A549 (cell line): ENCODE measurements around the gene MAML1. TPM values are rescaled to one million over a fixed set of nuclear protein-coding genes. Genes with fewer than 3 reads are reported as not detected.

Source experiments
- ATAC-seq, 2 experiments: fragments of 200-7000 bp in 1 of 2; fragments of >200 bp in 1 of 2; cut with Nextera tagmentation in 1 of 2; cut with Tn5 transposase in 1 of 2; 3 replicates each; pipeline versions ENCODE4 v1.8.0 to v1.9.1; 2018 to 2020; ENCODE audit warnings: mild to moderate bottlenecking in 1 of 2, moderate library complexity in 1 of 2
- CTCF ChIA-PET: fragments of 300-600 bp; sonication (Branson Sonifier 250); formaldehyde crosslinking; extraction: SDS; loops from one replicate; lab custom pipeline; 2021; ENCODE audit warnings: antibody characterized with exemption, inconsistent platforms; lab: Yijun Ruan, JAX
- POLR2A ChIA-PET: fragments of 350-600 bp; formaldehyde crosslinking; extraction: SDS; loops from one replicate; lab custom pipeline; 2021; ENCODE audit warnings: antibody characterized with exemption, inconsistent platforms; lab: Yijun Ruan, JAX
- DNase-seq, 2 experiments: peaks; one replicate each; pipeline versions ENCODE4 v3.0.0 to v3.0.0-alpha.2; 2011 to 2016; ENCODE audit warnings: low read depth in 1 of 2, low spot score in 1 of 2
- FAIRE-seq: peaks from 2 replicates; lab custom pipeline; 2011; peaks lifted over from hg19 to GRCh38; lab: Jason Lieb, UNC
- H3K27ac ChIP-seq, 2 experiments: fragments of >200 bp; sonication (Bioruptor Twin); formaldehyde crosslinking; 3 replicates each; pipeline ENCODE4 v1.5.1; 2016 to 2017
- H3K4me1 ChIP-seq: fragments of >200 bp; sonication (Bioruptor Twin); formaldehyde crosslinking; 3 replicates; pipeline ENCODE4 v1.6.1; 2016
- H3K4me2 ChIP-seq: fragments of >200 bp; sonication (Bioruptor Twin); formaldehyde crosslinking; 3 replicates; pipeline ENCODE4 v1.6.1; 2016
- H3K4me3 ChIP-seq: fragments of >200 bp; sonication (Bioruptor Twin); formaldehyde crosslinking; 3 replicates; pipeline ENCODE4 v1.5.1; 2016
- H3K9me3 ChIP-seq: fragments of >200 bp; sonication (Bioruptor Twin); formaldehyde crosslinking; 3 replicates; pipeline ENCODE4 v1.6.1; 2016
- ATOH8 ChIP-seq: fragments of 250-450 bp; sonication (Bioruptor Pico); IDR thresholded peaks from 2 replicates; pipeline ENCODE4 v1.5.0; 2020; ENCODE audit warnings: low read depth, mild to moderate bottlenecking, moderate library complexity
- BCL3 ChIP-seq: fragments of >200 bp; sonication (Bioruptor Twin); formaldehyde crosslinking; IDR thresholded peaks from 3 replicates; pipeline ENCODE4 v1.6.1; 2016
- CHD2 ChIP-seq: fragments of 150-350 bp; IDR thresholded peaks from 2 replicates; pipeline ENCODE4 v1.6.1; 2014; ENCODE audit warnings: low read length; ENCODE audit not compliant: partially characterized antibody
- CTCF ChIP-seq: fragments of >200 bp; sonication (Bioruptor Twin); formaldehyde crosslinking; IDR thresholded peaks from 3 replicates; pipeline ENCODE4 v1.5.1; 2016
- EHMT2 ChIP-seq: fragments of 200-600 bp; sonication (generic); IDR thresholded peaks from 2 replicates; pipeline ENCODE4 v1.6.1; 2016; ENCODE audit warnings: antibody characterized with exemption, low read depth, mild to moderate bottlenecking, moderate library complexity
- ESRRA ChIP-seq: fragments of 150-350 bp; IDR thresholded peaks from 2 replicates; pipeline ENCODE4 v1.6.1; 2014; ENCODE audit warnings: mild to moderate bottlenecking, low read length, borderline replicate concordance
- FOSB ChIP-seq: fragments of 250-450 bp; sonication (Bioruptor Pico); IDR thresholded peaks from 2 replicates; pipeline ENCODE4 v1.5.0; 2020; ENCODE audit warnings: mild to moderate bottlenecking, moderate library complexity
- FOSL2 ChIP-seq, 2 experiments: fragments of 450-650 bp in 1 of 2; fragments of >200 bp in 1 of 2; sonication (Bioruptor Twin) in 1 of 2; formaldehyde crosslinking; IDR thresholded peaks; 2 replicates each; pipeline versions ENCODE4 v1.5.0 to v1.6.1; 2016 to 2020; ENCODE audit warnings: mild to moderate bottlenecking in 1 of 2, moderate library complexity in 1 of 2
- HEYL ChIP-seq: fragments of 250-450 bp; sonication (Bioruptor Pico); IDR thresholded peaks from 2 replicates; pipeline ENCODE4 v1.8.0; 2021; ENCODE audit warnings: mild to moderate bottlenecking, moderate library complexity
- HOXB5 ChIP-seq: fragments of 250-450 bp; sonication (Bioruptor Pico); IDR thresholded peaks from 2 replicates; pipeline ENCODE4 v1.5.0; 2020; ENCODE audit warnings: mild to moderate bottlenecking, moderate library complexity
- JUN ChIP-seq, 2 experiments: fragments of >200 bp; sonication (Bioruptor Twin); formaldehyde crosslinking; IDR thresholded peaks; 2 replicates in 1 of 2; 3 replicates in 1 of 2; pipeline ENCODE4 v1.6.1; 2016 to 2017
- JUNB ChIP-seq: fragments of >200 bp; sonication (Bioruptor Twin); formaldehyde crosslinking; IDR thresholded peaks from 2 replicates; pipeline ENCODE4 v1.6.1; 2016
- KDM5A ChIP-seq: fragments of 200-600 bp; sonication (generic); IDR thresholded peaks from 2 replicates; pipeline ENCODE4 v1.6.1; 2016; ENCODE audit warnings: antibody characterized with exemption, mild to moderate bottlenecking
- NR3C1 ChIP-seq: fragments of >200 bp; sonication (Bioruptor Twin); formaldehyde crosslinking; IDR thresholded peaks from 3 replicates; pipeline ENCODE4 v1.6.1; 2017
- PHF8 ChIP-seq: fragments of 200-600 bp; sonication (generic); IDR thresholded peaks from 2 replicates; pipeline ENCODE4 v1.6.1; 2016; ENCODE audit warnings: low read depth, mild to moderate bottlenecking, antibody characterized with exemption, moderate library complexity, borderline replicate concordance
- POLR2A ChIP-seq: IDR thresholded peaks from 2 replicates; pipeline ENCODE4 v1.6.1; 2012; ENCODE audit warnings: mild to moderate bottlenecking, low read length
- RARB ChIP-seq: fragments of 250-450 bp; sonication (Bioruptor Pico); IDR thresholded peaks from 2 replicates; pipeline ENCODE4 v1.8.0; 2021; ENCODE audit warnings: mild to moderate bottlenecking, moderate library complexity
- RFX5 ChIP-seq: fragments of 450-650 bp; IDR thresholded peaks from 2 replicates; pipeline ENCODE4 v1.7.1; 2014; ENCODE audit warnings: antibody characterized with exemption, mild to moderate bottlenecking, moderate library complexity
- SMC3 ChIP-seq: fragments of >200 bp; sonication (Bioruptor Twin); formaldehyde crosslinking; IDR thresholded peaks from 3 replicates; pipeline ENCODE4 v1.6.1; 2018; ENCODE audit warnings: inconsistent platforms
- TFCP2L1 ChIP-seq: fragments of 250-450 bp; sonication (Bioruptor Pico); IDR thresholded peaks from 2 replicates; pipeline ENCODE4 v1.5.0; 2021; ENCODE audit warnings: mild to moderate bottlenecking
- WGBS: methylation state at CpG from one replicate; pipeline ENCODE4 v1.1.6; 2017; ENCODE audit errors: missing lambda C conversion rate; 5-methylcytosine and 5-hydroxymethylcytosine counted together
- polyA plus RNA-seq, 4 experiments: library from polyadenylated mRNA; depleted of rRNA in 3 of 4; stranded (reverse); fragments of >200 nt; fragmentation: RNase III in 1 of 4; extraction: RNeasy Plus Mini Kit Qiagen cat#74134 plus additional on column Dnase treatment in 1 of 4; gene quantifications; 2 replicates in 3 of 4; 3 replicates in 1 of 4; pipeline ENCODE4 v1.2.3, GENCODE V29; 2011 to 2017

MAML1 gene
- polyA plus RNA-seq, 2 of the 4 experiments (the other 2 are of a cell fraction), result 6.9 to 12.0 TPM

GRCh38 chr5:179806250-179807048 lies 73.8 kb downstream of the MAML1 start, which contains the start of gene MGAT4B:
Gene MGAT4B (minus strand): TSS chr5:179806866. CDS start chr5:179806583, 283 bp downstream.
- H3K4me1 ChIP-seq, result peaks cover 44% of the 10 kb centered on the region
- no peaks in the 10 kb centered on the region for H3K9me3 ChIP-seq
- TF ChIP-seq BCL3 (0 out of 3 replicates have a peak, but pooled peaks have one; percentile 51), FOSL2 (IDR thresholded peaks at IDR 0.05) (no peak), FOSL2 (CRISPR knock-in tag; IDR thresholded peaks at IDR 0.05) (peak; percentile 18; the same call in 1 of the 2 replicates), ATOH8 (no peak), JUN (IDR thresholded peaks at IDR 0.05) (peak; percentile 55 to 85; a peak in 4 of 5 replicates), NR3C1 (no peak), SMC3 (no peak), POLR2A (peak; percentile 63)
- H3K27ac ChIP-seq, result peak within 1 kb of the TSS; percentile 91 to 99
- peak within 1 kb of the TSS; percentile 94 for H3K4me3 ChIP-seq
- peak within 1 kb of the TSS; percentile 95 for H3K4me2 ChIP-seq
- no CpG with 5 or more reads among the region's 108 CpGs for WGBS
- CTCF ChIA-PET, result interaction anchor here (0.6 to 1.9 kb wide), 6 partner anchors 14 to 124 kb away, joined by 3 to 6 read pairs (median 4); no protein-coding TSS in a partner anchor
- peak; percentile 65 to 71 for ATAC-seq
- FAIRE-seq, result no peak
- POLR2A ChIA-PET, result interaction anchor here (0.8 to 1.4 kb wide), 3 partner anchors 12 to 14 kb away, joined by 4 to 10 read pairs (median 5); partner anchors contain the start of gene SQSTM1
- DNase-seq, result peak in 1 of 2 experiments; percentile 78

- Histone ChIP-seq H3K4me3 (no peak overlapping the region), H3K27ac (no peak overlapping the region), H3K9me3 (no peaks in the 10 kb centered on the region), H3K4me2 (no peak overlapping the region), H3K4me1 (peaks cover 11% of the 10 kb centered on the region; the same call in 2 of the 3 replicates)
- CTCF ChIA-PET, result interaction anchor here (1.2 to 4.4 kb wide), 4 partner anchors 11 to 16 kb away, joined by 4 to 32 read pairs (median 9); no protein-coding TSS in a partner anchor
- ATAC-seq, result no peak
- no peak for FAIRE-seq
- WGBS, result 95% methylated on average over 26 of the region's 27 CpGs
- POLR2A ChIA-PET, result interaction anchor here (1.6 kb wide), 1 partner anchor 8 kb away, joined by 20 read pairs; the partner anchor contains the start of gene SQSTM1
- DNase-seq, result no peak
- TF ChIP-seq KDM5A (no peak), CHD2 (no peak), PHF8 (no peak), RFX5 (no peak), HEYL (no peak), NR3C1 (no peak), HOXB5 (no peak), FOSL2 (IDR thresholded peaks at IDR 0.05) (no peak), FOSL2 (CRISPR knock-in tag; IDR thresholded peaks at IDR 0.05) (no peak), RARB (no peak)
Measured at GRCh38 chr5:179812135-179812825, 79.7 kb downstream of the MAML1 start.

- ATAC-seq (no peak), FAIRE-seq (no peak)
- CTCF ChIA-PET, result interaction anchor here (0.8 to 4.4 kb wide), 7 partner anchors 9 to 50 kb away, joined by 3 to 32 read pairs (median 4); no protein-coding TSS in a partner anchor
- TF ChIP-seq EHMT2 (no peak), TFCP2L1 (CRISPR knock-in tag) (no peak), ESRRA (no peak), JUNB (no peak), CTCF (no peak), HOXB5 (no peak), FOSB (CRISPR knock-in tag) (no peak)
- TF ChIP-seq, all 56 proteins: peak for 0
- Histone ChIP-seq H3K4me3 (no peak overlapping the region), H3K9me3 (no peaks in the 10 kb centered on the region), H3K4me1 (peaks cover 14% of the 10 kb centered on the region), H3K27ac (no peak overlapping the region), H3K4me2 (no peak overlapping the region)
- WGBS, result 91% methylated on average over 5 of the region's 5 CpGs
- POLR2A ChIA-PET, result interaction anchor here (0.6 kb wide), 1 partner anchor 10 kb away, joined by 6 read pairs; no protein-coding TSS in a partner anchor
- DNase-seq, result no peak
Measured at GRCh38 chr5:179812997-179813607, 80.5 kb downstream of the MAML1 start.
